GM21717 (cell line): ENCODE measurements around the gene SPDYC.

Experiments used
- ATAC-seq: cut with Tn5 transposase; IDR thresholded peaks from one replicate; pipeline ENCODE4 v1.9.1; 2021; ENCODE audit warnings: mild to moderate bottlenecking, moderate library complexity; ENCODE audit not compliant: unreplicated experiment

The SPDYC gene

GRCh38 chr11:65218446-65218845 lies 48.4 kb downstream of the SPDYC start:
- ATAC-seq = no peak

GRCh38 chr11:65219930-65220213 lies 49.8 kb downstream of the SPDYC start:
- ATAC-seq = no peak

GRCh38 chr11:65221026-65221425 lies 51.0 kb downstream of the SPDYC start:
- no peak for ATAC-seq
